ENCODE results near the gene PLA2G4B. TPM values are rescaled to one million over a fixed set of nuclear protein-coding genes. Genes with fewer than 3 reads are reported as not detected.

PLA2G4B gene
- total RNA-seq, 3 donors from 2014 or later = 3.2 to 11.0 (median 10.2) TPM

DNA sequence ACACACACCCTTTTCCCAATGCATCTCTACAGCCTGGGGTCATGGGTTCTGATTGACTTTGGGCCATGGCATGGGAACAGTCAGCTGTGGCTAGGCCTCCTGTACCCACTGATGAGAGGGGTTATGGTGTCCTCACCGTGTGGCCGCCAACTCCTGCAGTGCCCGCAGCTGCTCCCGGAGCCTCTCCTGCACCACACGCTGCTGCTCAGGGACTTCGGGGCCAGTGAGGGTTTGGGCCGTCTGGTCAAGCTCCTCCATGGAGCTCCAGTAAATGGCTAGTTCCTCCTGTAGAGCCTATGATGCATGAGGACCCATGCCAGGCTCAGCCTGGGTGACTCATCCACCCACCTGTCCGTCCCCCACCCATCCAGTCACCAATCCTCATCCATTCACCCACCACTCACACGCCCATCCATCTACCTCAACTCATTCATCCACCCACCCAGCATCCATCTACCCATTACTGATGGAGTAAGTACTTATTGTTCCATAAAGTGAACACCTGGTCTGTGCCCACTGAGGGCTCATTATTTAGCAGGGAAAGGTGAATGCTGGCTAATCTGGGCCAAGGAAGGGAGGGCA is 33.6 kb downstream of the PLA2G4B start:
- TF ChIP-seq, protein P1, sequence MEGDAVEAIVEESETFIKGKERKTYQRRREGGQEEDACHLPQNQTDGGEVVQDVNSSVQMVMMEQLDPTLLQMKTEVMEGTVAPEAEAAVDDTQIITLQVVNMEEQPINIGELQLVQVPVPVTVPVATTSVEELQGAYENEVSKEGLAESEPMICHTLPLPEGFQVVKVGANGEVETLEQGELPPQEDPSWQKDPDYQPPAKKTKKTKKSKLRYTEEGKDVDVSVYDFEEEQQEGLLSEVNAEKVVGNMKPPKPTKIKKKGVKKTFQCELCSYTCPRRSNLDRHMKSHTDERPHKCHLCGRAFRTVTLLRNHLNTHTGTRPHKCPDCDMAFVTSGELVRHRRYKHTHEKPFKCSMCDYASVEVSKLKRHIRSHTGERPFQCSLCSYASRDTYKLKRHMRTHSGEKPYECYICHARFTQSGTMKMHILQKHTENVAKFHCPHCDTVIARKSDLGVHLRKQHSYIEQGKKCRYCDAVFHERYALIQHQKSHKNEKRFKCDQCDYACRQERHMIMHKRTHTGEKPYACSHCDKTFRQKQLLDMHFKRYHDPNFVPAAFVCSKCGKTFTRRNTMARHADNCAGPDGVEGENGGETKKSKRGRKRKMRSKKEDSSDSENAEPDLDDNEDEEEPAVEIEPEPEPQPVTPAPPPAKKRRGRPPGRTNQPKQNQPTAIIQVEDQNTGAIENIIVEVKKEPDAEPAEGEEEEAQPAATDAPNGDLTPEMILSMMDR (IDR thresholded peaks at IDR 0.05) = no peak
- TF ChIP-seq POLR2A (IDR thresholded peaks at IDR 0.05) = no peak
- TF ChIP-seq POLR2AphosphoS5 (IDR thresholded peaks at IDR 0.05) = no peak

DNA sequence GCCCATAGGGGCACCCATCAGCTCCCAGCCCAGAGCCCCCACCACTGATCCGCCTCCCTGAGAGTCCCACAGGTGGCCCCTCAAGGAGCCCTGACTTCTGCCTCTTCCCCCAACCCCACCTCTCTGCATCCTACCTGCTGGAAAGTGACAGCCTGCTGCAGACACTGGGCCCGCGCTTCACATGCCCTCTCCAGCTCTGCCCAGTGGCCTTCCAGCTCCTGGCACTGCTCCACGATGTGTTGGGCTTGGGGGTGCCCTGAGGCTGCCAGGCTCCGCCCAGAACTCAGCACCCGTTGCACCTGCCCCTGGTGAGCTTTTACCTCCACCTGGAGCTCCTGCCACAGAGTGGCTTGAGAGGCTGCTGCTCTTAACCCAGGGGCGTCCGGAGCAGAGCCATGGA is 35.1 kb downstream of the PLA2G4B start:
- TF ChIP-seq POLR2A (IDR thresholded peaks at IDR 0.05) = no peak
- no peak for TF ChIP-seq POLR2AphosphoS5 (IDR thresholded peaks at IDR 0.05)
- TF ChIP-seq, protein P1 (IDR thresholded peaks at IDR 0.05) = no peak
- H3K36me3 ChIP-seq = no peaks in the 10 kb centered on the region
- DNase-seq (ENCODE audit: low spot score in 2 of 2) = no peak
- intact Hi-C loops (cut with DNase I; ENCODE audit: low total_unique reads) = no loop called here
- no peaks in the 10 kb centered on the region for H3K9me3 ChIP-seq
- no peak overlapping the region for H3K4me3 ChIP-seq
- H3K27me3 ChIP-seq = no peaks in the 10 kb centered on the region
- peaks cover 0 to 7% of the 10 kb centered on the region in 2 donors for H3K4me1 ChIP-seq
- H3K27ac ChIP-seq = no peak overlapping the region

More for the DNA sequence above, 33.6 kb downstream of the PLA2G4B start:
- H3K4me3 ChIP-seq = no peak overlapping the region
- no peaks in the 10 kb centered on the region for H3K9me3 ChIP-seq
- no peak overlapping the region for H3K27ac ChIP-seq
- intact Hi-C loops (cut with DNase I; ENCODE audit: low total_unique reads) = no loop called here
- H3K4me1 ChIP-seq = peaks cover 0 to 2% of the 10 kb centered on the region in 2 donors
- no peaks in the 10 kb centered on the region for H3K27me3 ChIP-seq
- H3K36me3 ChIP-seq = no peaks in the 10 kb centered on the region
- DNase-seq (ENCODE audit: low spot score in 2 of 2) = no peak

- no peak overlapping the region for H3K4me3 ChIP-seq
- no peak overlapping the region for H3K27ac ChIP-seq
- peaks cover 0 to 7% of the 10 kb centered on the region in 2 donors for H3K4me1 ChIP-seq
- H3K27me3 ChIP-seq = no peaks in the 10 kb centered on the region
- no peak for DNase-seq (ENCODE audit: low spot score in 2 of 2)
- H3K36me3 ChIP-seq = no peaks in the 10 kb centered on the region
- H3K9me3 ChIP-seq = no peaks in the 10 kb centered on the region
- intact Hi-C loops (cut with DNase I; ENCODE audit: low total_unique reads) = no loop called here
- TF ChIP-seq, protein P1 (IDR thresholded peaks at IDR 0.05) = no peak
- TF ChIP-seq POLR2A (IDR thresholded peaks at IDR 0.05) (no peak), POLR2AphosphoS5 (IDR thresholded peaks at IDR 0.05) (no peak)
Observed at GRCh38 chr15:41874736-41875135, 36.1 kb downstream of the PLA2G4B start.

DNA sequence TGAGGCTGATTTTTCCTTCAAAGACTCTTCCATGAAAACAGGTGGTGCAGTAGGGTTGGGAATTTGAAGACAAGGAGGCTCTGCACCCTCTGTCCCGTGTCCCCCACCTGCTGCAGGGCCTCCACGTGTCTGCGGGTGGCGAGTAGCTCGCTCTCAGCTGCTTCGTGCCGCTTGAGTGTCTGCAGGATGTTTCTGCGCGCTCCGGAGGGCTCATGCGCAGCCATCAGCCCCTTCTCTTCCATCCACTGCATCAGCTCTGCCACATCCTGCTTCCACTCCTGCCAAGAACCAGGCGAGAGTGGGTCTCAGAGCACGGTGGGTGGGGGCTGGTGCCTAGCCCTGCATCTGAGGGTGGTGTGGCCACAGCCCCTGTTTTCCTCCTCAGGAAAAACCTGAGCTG is 37.4 kb downstream of the PLA2G4B start:
- peaks cover 0 to 7% of the 10 kb centered on the region in 2 donors for H3K4me1 ChIP-seq
- TF ChIP-seq, protein P1 (IDR thresholded peaks at IDR 0.05) = no peak
- TF ChIP-seq POLR2AphosphoS5 (IDR thresholded peaks at IDR 0.05) (no peak), POLR2A (IDR thresholded peaks at IDR 0.05) (no peak)
- intact Hi-C loops (cut with DNase I; ENCODE audit: low total_unique reads) = no loop called here
- H3K4me3 ChIP-seq = no peak overlapping the region
- no peaks in the 10 kb centered on the region for H3K9me3 ChIP-seq
- H3K36me3 ChIP-seq = no peaks in the 10 kb centered on the region
- DNase-seq (ENCODE audit: low spot score in 2 of 2) = no peak
- H3K27ac ChIP-seq = no peak overlapping the region
- H3K27me3 ChIP-seq = no peaks in the 10 kb centered on the region

DNA sequence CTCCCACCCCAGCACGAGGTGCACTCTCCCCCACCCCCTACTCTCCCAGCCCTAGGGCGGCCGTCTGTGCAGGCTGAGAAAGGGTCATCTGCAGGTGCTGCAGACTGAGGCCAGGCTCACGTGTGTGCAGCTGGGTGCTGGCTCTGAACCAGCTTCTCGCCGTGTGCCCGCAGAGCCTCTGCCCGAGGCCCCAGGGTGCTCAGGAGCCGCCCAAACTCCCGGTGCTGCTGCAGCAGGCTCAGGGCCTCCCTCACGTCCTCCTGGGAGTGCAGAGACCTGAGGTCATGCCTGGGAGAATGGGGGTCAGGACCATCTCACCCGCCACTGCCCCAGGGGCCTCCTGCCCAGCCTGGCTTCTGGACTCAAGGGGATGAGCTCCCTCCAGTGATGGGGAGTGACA is 38.0 kb downstream of the PLA2G4B start:
- Histone ChIP-seq H3K9me3 (no peaks in the 10 kb centered on the region), H3K27ac (no peak overlapping the region), H3K4me1 (peaks cover 0 to 7% of the 10 kb centered on the region in 2 donors), H3K4me3 (no peak overlapping the region), H3K36me3 (no peaks in the 10 kb centered on the region), H3K27me3 (no peaks in the 10 kb centered on the region)
- TF ChIP-seq, protein P1 (IDR thresholded peaks at IDR 0.05) = no peak
- no peak for TF ChIP-seq POLR2AphosphoS5 (IDR thresholded peaks at IDR 0.05)
- TF ChIP-seq POLR2A (IDR thresholded peaks at IDR 0.05) = no peak
- intact Hi-C loops (cut with DNase I; ENCODE audit: low total_unique reads) = no loop called here
- no peak for DNase-seq (ENCODE audit: low spot score in 2 of 2)

Data from breast epithelium (tissue), 4 donors.